ENCODE results near the gene ZNF460. TPM values are rescaled to one million over a fixed set of nuclear protein-coding genes. Genes with fewer than 3 reads are reported as not detected.

Gene ZNF460
- total and polyA plus RNA-seq, 2 donors (not counting 1 experiment from before 2014, with no cell fraction given), result 8.4 to 90.5 TPM

- peaks cover 0 to 5% (median 2%) of the 10 kb centered on the region in 3 donors for H3K9me3 ChIP-seq (ENCODE audit: control extremely low read depth in 1 of 3, control insufficient read depth in 2 of 3, insufficient read depth in 1 of 3, low read length in 2 of 3)
- intact Hi-C loops (cut with micrococcal nuclease), result no loop called here
- no peak overlapping the region for H3K4me3 Mint-ChIP-seq
- H3K36me3 ChIP-seq (replicated peaks in 1 of 2; ENCODE audit: control extremely low read depth in 1 of 2, control insufficient read depth in 1 of 2, extremely low read depth in 1 of 2, insufficient read depth in 2 of 2, low read length in 1 of 2), result no peaks in the 10 kb centered on the region
- H3K27ac ChIP-seq (ENCODE audit: low read length in 2 of 2), result no peak overlapping the region
- peaks cover 34% of the 10 kb centered on the region for H3K27me3 Mint-ChIP-seq
- DNase-seq (no peak), ATAC-seq (ENCODE audit: low read depth) (no peak)
- peaks cover 0 to 21% (median 13%) of the 10 kb centered on the region in 4 experiments for H3K27me3 ChIP-seq (replicated peaks in 1 of 4; ENCODE audit: control extremely low read depth in 1 of 4, control insufficient read depth in 3 of 4, insufficient read depth in 4 of 4, low read length in 3 of 4)
- ChIA-PET CTCF (no interaction called here), POLR2A (no interaction called here)
- 84% methylated on average over 4 of the region's 4 CpGs for WGBS (ENCODE audit: insufficient coverage)
- H3K4me2 ChIP-seq (replicated peaks; ENCODE audit: low read depth, low read length, poor library complexity, severe bottlenecking), result no peak overlapping the region
- H3K4me1 ChIP-seq (ENCODE audit: control insufficient read depth in 2 of 2, insufficient read depth in 2 of 2, low read length in 2 of 2), result no peaks in the 10 kb centered on the region
- no peaks in the 10 kb centered on the region for H3K79me2 ChIP-seq (ENCODE audit: control insufficient read depth, insufficient read depth, low read length)
- H3K27ac Mint-ChIP-seq, result no peak overlapping the region
- TF ChIP-seq, protein P1, sequence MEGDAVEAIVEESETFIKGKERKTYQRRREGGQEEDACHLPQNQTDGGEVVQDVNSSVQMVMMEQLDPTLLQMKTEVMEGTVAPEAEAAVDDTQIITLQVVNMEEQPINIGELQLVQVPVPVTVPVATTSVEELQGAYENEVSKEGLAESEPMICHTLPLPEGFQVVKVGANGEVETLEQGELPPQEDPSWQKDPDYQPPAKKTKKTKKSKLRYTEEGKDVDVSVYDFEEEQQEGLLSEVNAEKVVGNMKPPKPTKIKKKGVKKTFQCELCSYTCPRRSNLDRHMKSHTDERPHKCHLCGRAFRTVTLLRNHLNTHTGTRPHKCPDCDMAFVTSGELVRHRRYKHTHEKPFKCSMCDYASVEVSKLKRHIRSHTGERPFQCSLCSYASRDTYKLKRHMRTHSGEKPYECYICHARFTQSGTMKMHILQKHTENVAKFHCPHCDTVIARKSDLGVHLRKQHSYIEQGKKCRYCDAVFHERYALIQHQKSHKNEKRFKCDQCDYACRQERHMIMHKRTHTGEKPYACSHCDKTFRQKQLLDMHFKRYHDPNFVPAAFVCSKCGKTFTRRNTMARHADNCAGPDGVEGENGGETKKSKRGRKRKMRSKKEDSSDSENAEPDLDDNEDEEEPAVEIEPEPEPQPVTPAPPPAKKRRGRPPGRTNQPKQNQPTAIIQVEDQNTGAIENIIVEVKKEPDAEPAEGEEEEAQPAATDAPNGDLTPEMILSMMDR (IDR thresholded peaks at IDR 0.05), result no peak
- TF ChIP-seq EZH2 (IDR thresholded peaks at IDR 0.05; ENCODE audit: borderline replicate concordance, insufficient read depth, low read depth, low read length, poor library complexity, severe bottlenecking), result no peak
- H3K4me3 ChIP-seq (ENCODE audit: control extremely low read depth in 1 of 5, extremely low read depth in 1 of 5, insufficient read depth in 1 of 5, low read depth in 2 of 5, low read length in 4 of 5), result no peak overlapping the region
- no peak overlapping the region for H2AFZ ChIP-seq (ENCODE audit: insufficient read depth, low read depth, low read length, poor library complexity, severe bottlenecking)
- no peaks in the 10 kb centered on the region for H4K20me1 ChIP-seq (ENCODE audit: control insufficient read depth, insufficient read depth, low read length, poor library complexity, severe bottlenecking)
- no peak overlapping the region for H3K9ac ChIP-seq (ENCODE audit: low read length)
- no peaks in the 10 kb centered on the region for H3K9me3 Mint-ChIP-seq (ENCODE audit: insufficient read depth)
- H3K4me1 Mint-ChIP-seq, result no peaks in the 10 kb centered on the region
These were observed 33.9 kb downstream of the ZNF460 start for GRCh38 chr19:57314146-57314545.

GRCh38 chr19:57317503-57317902, 37.2 kb downstream of the ZNF460 start:
- ATAC-seq (ENCODE audit: low read depth), result no peak

More at GRCh38 chr19:57317503-57317902, 37.2 kb downstream of the ZNF460 start:
- peak overlapping the region; percentile 38 for H2AFZ ChIP-seq (ENCODE audit: insufficient read depth, low read depth, low read length, poor library complexity, severe bottlenecking)
- intact Hi-C loops (cut with micrococcal nuclease), result no loop called here
- no peak overlapping the region for H3K9ac ChIP-seq (ENCODE audit: low read length)
- H3K27ac ChIP-seq (ENCODE audit: low read length in 2 of 2), result no peak overlapping the region
- H3K4me3 Mint-ChIP-seq, result no peak overlapping the region
- no peaks in the 10 kb centered on the region for H3K36me3 ChIP-seq (replicated peaks in 1 of 2; ENCODE audit: control extremely low read depth in 1 of 2, control insufficient read depth in 1 of 2, extremely low read depth in 1 of 2, insufficient read depth in 2 of 2, low read length in 1 of 2)
- peaks cover 0 to 5% (median 2%) of the 10 kb centered on the region in 3 donors for H3K9me3 ChIP-seq (ENCODE audit: control extremely low read depth in 1 of 3, control insufficient read depth in 2 of 3, insufficient read depth in 1 of 3, low read length in 2 of 3)
- peaks cover 23% of the 10 kb centered on the region for H3K79me2 ChIP-seq (ENCODE audit: control insufficient read depth, insufficient read depth, low read length)
- H3K4me1 ChIP-seq (ENCODE audit: control insufficient read depth in 2 of 2, insufficient read depth in 2 of 2, low read length in 2 of 2), result peaks cover 19 to 23% of the 10 kb centered on the region in 2 donors
- no peak overlapping the region for H3K4me2 ChIP-seq (replicated peaks; ENCODE audit: low read depth, low read length, poor library complexity, severe bottlenecking)
- H3K27me3 Mint-ChIP-seq, result peaks cover 34% of the 10 kb centered on the region
- H3K4me3 ChIP-seq (ENCODE audit: control extremely low read depth in 1 of 5, extremely low read depth in 1 of 5, insufficient read depth in 1 of 5, low read depth in 2 of 5, low read length in 4 of 5), result no peak overlapping the region
- 22% methylated on average over 28 of the region's 29 CpGs for WGBS (ENCODE audit: insufficient coverage)
- no peak overlapping the region for H3K27ac Mint-ChIP-seq
- peaks cover 25% of the 10 kb centered on the region for H3K4me1 Mint-ChIP-seq
- TF ChIP-seq EZH2 (IDR thresholded peaks at IDR 0.05; ENCODE audit: borderline replicate concordance, insufficient read depth, low read depth, low read length, poor library complexity, severe bottlenecking), result no peak
- TF ChIP-seq, protein P1 (IDR thresholded peaks at IDR 0.05), result no peak
- peaks cover under 1% of the 10 kb centered on the region for H3K9me3 Mint-ChIP-seq (ENCODE audit: insufficient read depth)
- H4K20me1 ChIP-seq (ENCODE audit: control insufficient read depth, insufficient read depth, low read length, poor library complexity, severe bottlenecking), result no peaks in the 10 kb centered on the region
- DNase-seq, result no peak
- CTCF ChIA-PET, result interaction anchor here (0.7 kb wide), 1 partner anchor 9 kb away, joined by 5 read pairs; no protein-coding TSS in a partner anchor
- peaks cover 0 to 21% (median 13%) of the 10 kb centered on the region in 4 experiments for H3K27me3 ChIP-seq (replicated peaks in 1 of 4; ENCODE audit: control extremely low read depth in 1 of 4, control insufficient read depth in 3 of 4, insufficient read depth in 4 of 4, low read length in 3 of 4)
- POLR2A ChIA-PET, result interaction anchor here (1.0 kb wide), 1 partner anchor 15 kb away, joined by 10 read pairs; no protein-coding TSS in a partner anchor
